IPS-18a (cell line): ENCODE results near the gene LIMS3.
"Not testable (repeated sequence)": the region's sequence is repeated elsewhere in the genome, so short reads cannot be mapped to it uniquely, and the experiment has no call there.

Source experiments
- H3K27ac ChIP-seq: one replicate; pipeline ENCODE4 v1.5.1; 2013; ENCODE audit warnings: low read length
- H3K27me3 ChIP-seq: one replicate; pipeline ENCODE4 v1.6.1; 2013; ENCODE audit warnings: mild to moderate bottlenecking, low read length; ENCODE audit not compliant: control insufficient read depth, insufficient read depth
- H3K36me3 ChIP-seq: one replicate; pipeline ENCODE4 v1.6.1; 2013; ENCODE audit warnings: low read depth, low read length; ENCODE audit not compliant: control insufficient read depth
- H3K4me1 ChIP-seq: one replicate; pipeline ENCODE4 v1.6.1; 2013; ENCODE audit warnings: low read depth, low read length; ENCODE audit not compliant: control insufficient read depth
- H3K4me3 ChIP-seq: one replicate; pipeline ENCODE4 v1.5.1; 2013; ENCODE audit warnings: low read length
- H3K9ac ChIP-seq: one replicate; pipeline ENCODE4 v1.6.1; 2013; ENCODE audit warnings: mild to moderate bottlenecking, low read length, moderate library complexity
- H3K9me3 ChIP-seq: one replicate; pipeline ENCODE4 v1.6.1; 2013; ENCODE audit warnings: low read depth, low read length; ENCODE audit not compliant: control insufficient read depth

The LIMS3 gene, protein sequence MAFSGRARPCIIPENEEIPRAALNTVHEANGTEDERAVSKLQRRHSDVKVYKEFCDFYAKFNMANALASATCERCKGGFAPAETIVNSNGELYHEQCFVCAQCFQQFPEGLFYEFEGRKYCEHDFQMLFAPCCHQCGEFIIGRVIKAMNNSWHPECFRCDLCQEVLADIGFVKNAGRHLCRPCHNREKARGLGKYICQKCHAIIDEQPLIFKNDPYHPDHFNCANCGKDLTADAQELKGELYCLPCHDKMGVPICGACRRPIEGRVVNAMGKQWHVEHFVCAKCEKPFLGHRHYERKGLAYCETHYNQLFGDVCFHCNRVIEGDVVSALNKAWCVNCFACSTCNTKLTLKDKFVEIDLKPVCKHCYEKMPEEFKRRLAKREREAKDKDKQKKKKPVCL

DNA sequence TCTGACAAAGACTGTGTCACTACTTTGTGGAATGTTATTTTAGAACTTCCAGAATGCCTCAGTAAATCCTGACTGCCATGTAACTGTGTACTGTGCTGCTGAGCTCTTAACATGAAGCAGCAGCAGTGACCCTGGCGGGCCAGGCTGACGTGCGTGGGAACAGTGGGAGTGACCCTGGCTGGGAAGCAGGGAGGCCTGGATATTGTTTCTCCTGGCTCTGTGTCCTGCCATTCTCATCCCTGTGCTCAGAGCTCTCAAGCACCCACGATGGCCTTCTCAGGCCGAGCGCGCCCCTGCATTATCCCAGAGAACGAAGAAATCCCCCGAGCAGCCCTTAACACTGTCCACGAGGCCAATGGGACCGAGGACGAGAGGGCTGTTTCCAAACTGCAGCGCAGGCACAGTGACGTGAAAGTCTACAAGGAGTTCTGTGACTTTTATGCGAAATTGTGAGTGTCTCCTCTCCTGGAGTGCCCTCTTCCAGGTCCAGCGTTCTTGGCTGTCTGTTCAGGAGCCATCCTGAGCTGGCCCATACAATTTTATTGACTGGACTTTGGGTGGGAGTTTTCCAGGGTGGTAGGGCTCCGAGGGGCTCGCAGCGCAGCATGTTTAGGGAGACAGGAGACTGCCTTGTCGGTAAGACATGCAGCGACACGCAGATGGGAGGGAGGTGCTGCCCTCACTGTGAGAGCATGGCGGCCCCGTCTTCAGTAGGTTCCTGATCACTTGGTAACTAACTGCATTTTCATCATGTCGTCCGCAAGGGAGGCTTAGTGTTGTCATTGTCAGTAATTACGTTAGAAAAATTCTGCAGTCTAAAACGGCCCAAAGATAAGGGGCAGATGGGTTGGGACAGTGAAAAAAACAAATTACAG lies at the start of gene LIMS3:
Gene LIMS3, plus strand, starts transcription at position 227 of the 875 bp plus-strand sequence. Its CDS starts 41 bp downstream, at position 268.
- not testable (repeated sequence) for H3K36me3 ChIP-seq, H3K9me3 ChIP-seq, H3K27ac ChIP-seq, H3K4me3 ChIP-seq, H3K9ac ChIP-seq, H3K4me1 ChIP-seq, H3K27me3 ChIP-seq

DNA sequence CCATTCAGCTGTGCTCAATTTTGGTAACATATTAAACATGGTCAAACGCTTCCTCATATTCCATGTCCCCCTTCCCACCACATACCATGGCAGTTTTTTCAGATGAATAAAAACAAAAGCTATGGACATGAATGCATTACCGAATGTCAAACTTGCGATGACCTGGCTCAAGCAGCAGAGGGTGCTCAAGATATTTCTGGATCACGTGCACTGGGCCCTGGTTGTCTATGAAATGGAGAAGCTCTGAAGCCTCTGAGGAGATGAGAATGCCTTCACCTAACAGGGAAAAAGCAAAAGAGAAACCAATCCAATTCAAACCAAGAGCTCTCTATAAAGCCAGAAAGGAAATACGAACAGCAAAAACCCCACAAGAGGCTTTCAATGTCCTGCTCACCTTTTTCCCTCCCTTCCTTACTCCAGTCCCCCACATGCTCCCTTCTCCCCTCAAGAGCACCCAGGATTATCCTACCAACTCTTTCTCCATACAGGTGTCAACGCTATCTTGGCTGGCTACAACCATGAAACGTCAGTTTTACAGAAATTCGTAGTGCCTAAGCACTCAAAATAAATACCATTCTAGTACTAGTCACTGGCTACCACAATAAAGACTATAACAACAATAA lies 27.2 kb upstream of the LIMS3 start:
- not testable (repeated sequence) for H3K9ac ChIP-seq, H3K27ac ChIP-seq, H3K27me3 ChIP-seq, H3K36me3 ChIP-seq, H3K4me3 ChIP-seq, H3K4me1 ChIP-seq, H3K9me3 ChIP-seq

DNA sequence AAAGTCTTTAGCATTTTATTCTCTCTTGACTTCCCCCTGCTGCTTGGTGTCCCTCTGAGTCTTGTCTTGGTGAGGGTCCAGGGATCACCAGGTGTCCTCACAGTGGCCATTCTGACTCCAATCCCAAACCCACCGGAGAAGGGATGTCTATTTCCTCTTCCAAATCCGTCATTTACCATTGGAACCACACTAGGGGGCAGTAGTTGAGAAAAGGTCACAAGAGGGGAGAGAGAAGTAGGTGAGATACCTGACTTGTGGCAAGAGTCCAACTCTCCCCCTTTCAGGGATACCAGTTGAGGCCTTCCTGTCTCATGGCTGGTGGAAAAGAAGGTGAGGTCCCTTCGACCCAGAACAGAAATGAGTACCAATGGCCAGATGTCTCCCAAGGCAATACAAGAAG lies 21.9 kb upstream of the LIMS3 start:
- H3K4me1 ChIP-seq, H3K9me3 ChIP-seq, H3K36me3 ChIP-seq, H3K27me3 ChIP-seq, H3K27ac ChIP-seq, H3K9ac ChIP-seq, H3K4me3 ChIP-seq: not testable (repeated sequence)

DNA sequence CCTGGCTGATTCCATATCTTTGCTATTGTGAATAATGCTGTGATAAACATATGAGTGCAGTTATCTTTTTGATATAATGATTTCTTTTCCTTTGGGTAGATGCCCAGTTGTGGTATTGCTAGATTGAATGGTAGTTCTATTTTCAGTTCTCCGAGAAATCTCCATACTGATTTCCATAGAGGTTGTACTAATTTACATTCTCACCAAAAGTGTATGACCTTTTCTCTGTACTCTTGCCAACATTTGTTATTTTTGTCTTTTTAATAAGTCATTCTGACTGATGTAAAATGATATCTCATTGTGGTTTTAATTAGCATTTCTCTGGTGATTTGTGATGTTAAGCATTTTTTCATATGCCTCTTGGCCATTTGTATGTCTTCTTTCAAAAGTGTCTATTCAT lies 16.4 kb upstream of the LIMS3 start:
- not testable (repeated sequence) for H3K9ac ChIP-seq, H3K9me3 ChIP-seq, H3K36me3 ChIP-seq, H3K4me1 ChIP-seq, H3K27me3 ChIP-seq, H3K4me3 ChIP-seq, H3K27ac ChIP-seq

DNA sequence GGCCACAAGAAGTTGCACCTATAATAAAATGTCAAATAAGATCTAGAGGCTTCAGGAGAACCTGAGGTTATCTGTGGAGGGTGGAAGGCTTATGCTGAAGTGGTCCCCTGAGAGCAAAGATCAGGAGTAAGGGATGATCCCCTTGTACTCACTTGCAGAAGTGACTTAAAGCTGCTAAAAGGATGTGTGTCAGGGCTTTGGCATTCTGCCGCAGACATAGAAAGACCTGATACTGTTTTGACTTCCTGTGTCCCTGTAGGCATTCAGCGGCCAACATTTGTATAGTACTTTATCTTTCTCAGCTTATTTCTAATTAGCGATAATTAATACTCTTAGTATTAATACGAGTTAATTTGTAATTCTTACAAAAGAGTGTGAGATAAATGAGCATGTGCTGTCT lies 10.1 kb upstream of the LIMS3 start:
- not testable (repeated sequence) for H3K4me3 ChIP-seq, H3K4me1 ChIP-seq, H3K27me3 ChIP-seq, H3K36me3 ChIP-seq, H3K9ac ChIP-seq, H3K27ac ChIP-seq, H3K9me3 ChIP-seq

DNA sequence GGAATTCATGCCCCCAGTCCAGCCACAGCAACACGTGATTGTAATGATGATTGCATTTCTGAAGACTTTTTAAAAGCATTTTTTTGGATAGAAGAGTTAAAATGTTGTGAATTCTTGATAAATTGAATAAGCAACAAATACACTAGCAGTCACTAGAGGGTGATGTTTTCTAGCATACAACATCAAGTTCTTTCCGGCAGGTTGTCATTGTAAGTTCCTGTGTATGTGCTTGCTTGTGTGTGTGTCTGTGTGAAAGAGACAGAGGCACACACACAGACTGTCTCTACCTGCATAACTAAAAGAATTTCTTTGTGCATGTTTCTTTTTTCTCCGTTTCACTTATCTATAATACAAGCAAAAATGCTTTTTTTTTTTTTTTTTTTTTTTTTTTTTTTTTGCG lies 8.6 kb upstream of the LIMS3 start:
- not testable (repeated sequence) for H3K27me3 ChIP-seq, H3K9ac ChIP-seq, H3K27ac ChIP-seq, H3K4me3 ChIP-seq, H3K9me3 ChIP-seq, H3K36me3 ChIP-seq, H3K4me1 ChIP-seq

DNA sequence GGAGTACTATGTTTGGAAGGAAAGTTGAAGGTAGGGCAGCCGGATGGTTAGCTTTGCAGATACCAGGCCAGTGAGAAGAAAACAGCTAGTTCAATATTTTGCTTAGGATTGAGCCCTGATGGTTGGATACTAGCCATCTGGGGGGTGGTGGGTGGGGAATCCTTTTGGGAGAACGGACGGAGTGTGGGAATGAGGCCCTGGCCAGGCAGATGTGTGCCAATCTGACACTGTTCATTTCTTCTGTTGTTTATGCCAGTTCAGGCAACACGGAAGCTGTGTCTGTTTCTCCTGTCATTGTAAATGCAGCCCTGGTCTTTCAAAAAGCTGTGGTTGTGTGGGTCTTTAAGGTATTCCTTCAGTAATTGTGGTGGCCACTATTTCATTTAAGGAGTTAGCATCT lies 7.5 kb upstream of the LIMS3 start:
- H3K27me3 ChIP-seq, H3K9ac ChIP-seq, H3K27ac ChIP-seq, H3K4me1 ChIP-seq, H3K9me3 ChIP-seq, H3K4me3 ChIP-seq, H3K36me3 ChIP-seq: not testable (repeated sequence)

DNA sequence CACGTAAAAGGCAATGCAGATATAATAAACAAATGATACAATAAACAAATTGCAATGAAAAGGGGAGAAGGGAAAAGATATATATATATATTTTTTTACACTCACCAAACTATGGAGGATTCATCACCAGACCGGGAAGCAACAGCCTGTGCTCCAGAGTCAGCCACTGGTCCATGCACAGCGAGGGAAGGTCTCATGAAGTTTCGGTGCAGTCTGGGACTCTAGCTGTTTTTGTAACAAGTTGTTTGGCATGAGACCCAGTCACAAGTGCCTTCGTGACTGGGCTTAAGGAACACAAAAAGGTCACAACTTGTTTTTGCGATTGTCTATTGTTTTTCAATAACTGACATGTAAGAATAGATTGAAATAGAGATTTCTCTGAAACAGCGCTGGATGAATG lies 4.8 kb upstream of the LIMS3 start:
- not testable (repeated sequence) for H3K27ac ChIP-seq, H3K36me3 ChIP-seq, H3K9me3 ChIP-seq, H3K27me3 ChIP-seq, H3K4me1 ChIP-seq, H3K4me3 ChIP-seq, H3K9ac ChIP-seq

DNA sequence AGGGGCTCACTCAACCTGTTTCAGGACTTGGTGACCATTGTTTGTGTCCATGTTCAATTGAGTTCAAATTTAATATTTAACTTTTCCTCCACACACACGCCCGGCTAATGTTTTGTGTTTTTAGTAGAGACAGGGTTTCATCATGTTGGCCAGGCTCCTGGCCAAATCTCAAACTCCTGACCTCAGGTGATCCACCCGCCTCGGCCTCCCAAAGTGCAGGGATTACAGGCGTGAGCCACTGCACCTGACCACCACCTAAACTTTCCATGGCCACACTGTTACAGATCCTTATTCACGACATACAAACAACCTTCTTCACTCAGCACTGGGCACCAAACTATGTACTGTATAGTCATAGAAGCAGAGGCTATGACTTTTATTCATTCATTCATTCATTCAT lies 4.3 kb upstream of the LIMS3 start:
- not testable (repeated sequence) for H3K27me3 ChIP-seq, H3K36me3 ChIP-seq, H3K4me1 ChIP-seq, H3K9ac ChIP-seq, H3K4me3 ChIP-seq, H3K27ac ChIP-seq, H3K9me3 ChIP-seq

DNA sequence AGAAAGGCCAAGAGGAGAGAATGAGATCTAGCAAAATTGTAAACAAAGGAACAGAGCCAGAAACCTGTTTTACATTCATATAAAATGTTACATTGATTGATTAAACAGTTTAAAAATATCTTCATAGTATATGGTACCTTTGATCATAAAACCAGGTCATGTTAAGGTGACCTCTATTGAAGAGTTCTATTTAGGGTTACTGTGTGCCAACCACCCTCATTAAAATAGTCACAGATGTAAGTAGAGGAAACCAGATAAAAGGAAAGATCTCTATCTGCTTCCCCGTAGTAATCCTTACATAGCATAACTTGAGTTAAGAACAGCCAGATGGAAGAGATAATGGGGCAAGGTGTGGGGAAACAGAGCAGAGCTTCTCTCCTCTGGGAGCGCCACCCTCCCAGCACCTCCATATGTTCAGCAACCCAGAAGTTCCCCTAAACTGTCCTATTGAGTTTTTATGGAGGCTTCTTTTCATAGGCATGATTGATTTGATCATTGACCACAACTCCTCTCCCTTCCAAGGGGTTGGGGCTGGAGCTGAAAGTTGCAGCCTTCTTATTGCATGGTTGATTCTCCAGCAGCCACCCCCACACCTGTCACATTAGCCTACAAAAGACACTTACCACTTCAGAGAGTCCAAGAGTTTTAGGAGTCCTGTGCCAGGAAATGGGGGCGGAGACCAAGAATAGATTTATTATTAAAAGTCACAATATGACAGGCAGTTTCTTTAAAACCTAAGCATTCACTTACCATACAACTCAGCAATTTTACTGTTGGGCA lies 3.2 kb upstream of the LIMS3 start:
- not testable (repeated sequence) for H3K4me1 ChIP-seq, H3K9ac ChIP-seq, H3K27ac ChIP-seq, H3K27me3 ChIP-seq, H3K9me3 ChIP-seq, H3K36me3 ChIP-seq, H3K4me3 ChIP-seq

DNA sequence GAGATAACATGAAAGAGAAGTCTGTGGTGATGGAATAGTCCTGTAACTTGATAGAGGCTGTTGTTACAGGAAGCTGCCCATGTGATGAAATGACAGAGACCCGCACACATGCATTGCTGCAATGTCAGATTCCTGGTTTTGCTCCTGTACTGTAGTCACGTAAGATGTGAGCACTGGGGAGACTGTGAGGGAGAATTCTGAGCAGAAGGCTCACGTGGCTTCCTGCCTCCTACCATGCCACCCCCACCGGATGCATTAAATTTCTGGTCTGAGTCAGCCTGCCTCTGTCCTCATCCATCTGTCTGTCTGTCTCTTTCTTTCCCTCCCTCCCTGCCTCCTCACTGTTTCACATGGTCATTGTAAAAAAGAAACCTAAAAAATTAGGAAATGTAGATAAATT lies 2.3 kb upstream of the LIMS3 start:
- not testable (repeated sequence) for H3K4me1 ChIP-seq, H3K27ac ChIP-seq, H3K4me3 ChIP-seq, H3K9ac ChIP-seq, H3K27me3 ChIP-seq, H3K9me3 ChIP-seq, H3K36me3 ChIP-seq
